Measurements from ENCODE around the gene CAMTA1. TPM values are rescaled to one million over a fixed set of nuclear protein-coding genes. Genes with fewer than 3 reads are reported as not detected.

CAMTA1 gene
- total RNA-seq, 1 donor from 2014 or later, result 62.9 TPM

GRCh38 chr1:7149080-7149838, 364.0 kb downstream of the CAMTA1 start:
- Histone ChIP-seq H3K36me3 (no peaks in the 10 kb centered on the region), H3K27me3 (no peaks in the 10 kb centered on the region), H3K27ac (no peak overlapping the region), H3K9me3 (no peaks in the 10 kb centered on the region), H3K4me3 (no peak overlapping the region), H3K4me1 (no peaks in the 10 kb centered on the region)
- intact Hi-C loops (cut with DNase I), result no loop called here
- DNase-seq (ENCODE audit: extremely low spot score in 2 of 2), result no peak
- no peak for TF ChIP-seq POLR2A (IDR thresholded peaks at IDR 0.05)
- no peak for TF ChIP-seq POLR2AphosphoS5 (IDR thresholded peaks at IDR 0.05; ENCODE audit: insufficient read depth in 1 of 2, low read depth in 1 of 2)
- no peak for TF ChIP-seq CTCF (IDR thresholded peaks at IDR 0.05)

GRCh38 chr1:7150724-7151280, 365.5 kb downstream of the CAMTA1 start:
- H3K4me1 ChIP-seq, result no peaks in the 10 kb centered on the region
- intact Hi-C loops (cut with DNase I), result no loop called here
- no peak overlapping the region for H3K4me3 ChIP-seq
- DNase-seq (ENCODE audit: extremely low spot score in 2 of 2), result no peak
- no peaks in the 10 kb centered on the region for H3K36me3 ChIP-seq
- TF ChIP-seq POLR2A (IDR thresholded peaks at IDR 0.05), result no peak
- no peak for TF ChIP-seq POLR2AphosphoS5 (IDR thresholded peaks at IDR 0.05; ENCODE audit: insufficient read depth in 1 of 2, low read depth in 1 of 2)
- TF ChIP-seq CTCF (IDR thresholded peaks at IDR 0.05), result no peak
- no peak overlapping the region for H3K27ac ChIP-seq
- H3K9me3 ChIP-seq, result no peaks in the 10 kb centered on the region
- no peaks in the 10 kb centered on the region for H3K27me3 ChIP-seq

GRCh38 chr1:7151978-7152377, 366.7 kb downstream of the CAMTA1 start:
- TF ChIP-seq POLR2A (IDR thresholded peaks at IDR 0.05) (no peak), POLR2AphosphoS5 (IDR thresholded peaks at IDR 0.05; ENCODE audit: insufficient read depth in 1 of 2, low read depth in 1 of 2) (no peak)
- no peaks in the 10 kb centered on the region for H3K9me3 ChIP-seq
- no peak overlapping the region for H3K4me3 ChIP-seq
- no peak overlapping the region for H3K27ac ChIP-seq
- H3K4me1 ChIP-seq, result no peaks in the 10 kb centered on the region
- H3K36me3 ChIP-seq, result no peaks in the 10 kb centered on the region
- no peaks in the 10 kb centered on the region for H3K27me3 ChIP-seq
- DNase-seq (ENCODE audit: extremely low spot score in 2 of 2), result no peak
- intact Hi-C loops (cut with DNase I), result no loop called here

- H3K9me3 ChIP-seq, result no peaks in the 10 kb centered on the region
- H3K27me3 ChIP-seq, result no peaks in the 10 kb centered on the region
- TF ChIP-seq POLR2A (IDR thresholded peaks at IDR 0.05) (no peak), POLR2AphosphoS5 (IDR thresholded peaks at IDR 0.05; ENCODE audit: insufficient read depth in 1 of 2, low read depth in 1 of 2) (no peak), CTCF (IDR thresholded peaks at IDR 0.05) (no peak)
- no peak overlapping the region for H3K27ac ChIP-seq
- no peak overlapping the region for H3K4me3 ChIP-seq
- intact Hi-C loops (cut with DNase I), result no loop called here
- no peaks in the 10 kb centered on the region for H3K4me1 ChIP-seq
- no peak for DNase-seq (ENCODE audit: extremely low spot score in 2 of 2)
- H3K36me3 ChIP-seq, result no peaks in the 10 kb centered on the region
These were observed 367.4 kb downstream of the CAMTA1 start for GRCh38 chr1:7152655-7153054.

GRCh38 chr1:7153464-7153863, 368.2 kb downstream of the CAMTA1 start:
- DNase-seq (ENCODE audit: extremely low spot score in 2 of 2), result no peak
- H3K4me1 ChIP-seq, result no peaks in the 10 kb centered on the region
- H3K27ac ChIP-seq, result no peak overlapping the region
- H3K27me3 ChIP-seq, result no peaks in the 10 kb centered on the region
- intact Hi-C loops (cut with DNase I), result no loop called here
- no peaks in the 10 kb centered on the region for H3K9me3 ChIP-seq
- no peak for TF ChIP-seq CTCF (IDR thresholded peaks at IDR 0.05)
- TF ChIP-seq POLR2AphosphoS5 (IDR thresholded peaks at IDR 0.05; ENCODE audit: insufficient read depth in 1 of 2, low read depth in 1 of 2), result no peak
- no peak for TF ChIP-seq POLR2A (IDR thresholded peaks at IDR 0.05)
- H3K4me3 ChIP-seq, result no peak overlapping the region
- H3K36me3 ChIP-seq, result no peaks in the 10 kb centered on the region
